SK-N-SH (cell line): ENCODE results near the gene ZXDC.

ENCODE experiments used
- EP300 ChIP-seq, 2 experiments: IDR thresholded peaks; 2 replicates each; pipeline versions ENCODE4 v1.4.0 to v1.6.1; 2012; ENCODE audit warnings: borderline replicate concordance in 1 of 2, low read depth in 1 of 2, low read length in 1 of 2
- GATA2 ChIP-seq: sonication (generic); formaldehyde crosslinking; IDR thresholded peaks from 2 replicates; pipeline ENCODE4 v1.5.0; 2020; ENCODE audit warnings: mild to moderate bottlenecking, missing genetic modification reagents
- JUND ChIP-seq: IDR thresholded peaks from 2 replicates; pipeline ENCODE4 v1.4.0; 2012
- PBX3 ChIP-seq: IDR thresholded peaks from 2 replicates; pipeline ENCODE4; 2012
- POLR2AphosphoS5 ChIP-seq: IDR thresholded peaks from 2 replicates; pipeline ENCODE4 v1.6.1; 2012; ENCODE audit warnings: low read depth, low read length
- RAD21 ChIP-seq: IDR thresholded peaks from 2 replicates; pipeline ENCODE4 v1.6.1; 2012; ENCODE audit warnings: mild to moderate bottlenecking, low read length
- RCOR1 ChIP-seq: fragments of 150-350 bp; IDR thresholded peaks from 2 replicates; pipeline ENCODE4 v1.6.1; 2017; ENCODE audit warnings: antibody characterized with exemption, low read length
- SMC3 ChIP-seq: IDR thresholded peaks from 2 replicates; pipeline ENCODE4 v1.6.1; 2012; ENCODE audit warnings: low read depth, low read length, improper control_type of control experiment
- TAF1 ChIP-seq: IDR thresholded peaks from 2 replicates; pipeline ENCODE4 v1.6.1; 2012; ENCODE audit warnings: low read depth, mild to moderate bottlenecking, low read length, moderate library complexity, borderline replicate concordance
- USF2 ChIP-seq: fragments of 150-350 bp; IDR thresholded peaks from 2 replicates; pipeline ENCODE4 v1.6.1; 2017; ENCODE audit warnings: antibody characterized with exemption, low read length, low read depth, borderline replicate concordance
- TF ChIP-seq, protein P1 (sequence below): fragments of 200-600 bp; sonication (generic); IDR thresholded peaks from 2 replicates; pipeline ENCODE4 v1.6.1; 2017; ENCODE audit warnings: antibody characterized with exemption, mild to moderate bottlenecking, moderate library complexity
- TF ChIP-seq, protein P2 (sequence below): IDR thresholded peaks from 2 replicates; pipeline ENCODE4 v1.4.0; 2012; ENCODE audit warnings: low read depth

DNA sequence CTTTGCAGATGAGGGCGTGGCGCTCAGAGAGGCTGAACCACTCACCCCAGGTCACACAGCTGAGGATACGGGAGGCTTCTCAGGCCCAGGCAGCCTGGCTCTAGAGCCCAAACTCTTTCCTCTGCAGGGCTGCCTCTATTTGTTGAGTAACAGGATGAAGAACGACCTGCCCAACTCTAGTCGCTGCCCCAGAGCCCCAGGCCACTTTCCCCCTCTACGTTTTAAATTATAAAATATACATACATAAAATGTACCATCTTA lies 19.2 kb upstream of the ZXDC start:
- TF ChIP-seq TAF1 (no peak), RAD21 (no peak), GATA2 (CRISPR knock-in tag) (no peak), JUND (no peak), SMC3 (no peak), EP300 (IDR thresholded peaks at IDR 0.05; ENCODE audit: borderline replicate concordance in 1 of 2, low read depth in 1 of 2, low read length in 1 of 2) (no peak), POLR2AphosphoS5 (no peak), PBX3 (no peak), RCOR1 (no peak), USF2 (no peak)
- TF ChIP-seq, protein P1, sequence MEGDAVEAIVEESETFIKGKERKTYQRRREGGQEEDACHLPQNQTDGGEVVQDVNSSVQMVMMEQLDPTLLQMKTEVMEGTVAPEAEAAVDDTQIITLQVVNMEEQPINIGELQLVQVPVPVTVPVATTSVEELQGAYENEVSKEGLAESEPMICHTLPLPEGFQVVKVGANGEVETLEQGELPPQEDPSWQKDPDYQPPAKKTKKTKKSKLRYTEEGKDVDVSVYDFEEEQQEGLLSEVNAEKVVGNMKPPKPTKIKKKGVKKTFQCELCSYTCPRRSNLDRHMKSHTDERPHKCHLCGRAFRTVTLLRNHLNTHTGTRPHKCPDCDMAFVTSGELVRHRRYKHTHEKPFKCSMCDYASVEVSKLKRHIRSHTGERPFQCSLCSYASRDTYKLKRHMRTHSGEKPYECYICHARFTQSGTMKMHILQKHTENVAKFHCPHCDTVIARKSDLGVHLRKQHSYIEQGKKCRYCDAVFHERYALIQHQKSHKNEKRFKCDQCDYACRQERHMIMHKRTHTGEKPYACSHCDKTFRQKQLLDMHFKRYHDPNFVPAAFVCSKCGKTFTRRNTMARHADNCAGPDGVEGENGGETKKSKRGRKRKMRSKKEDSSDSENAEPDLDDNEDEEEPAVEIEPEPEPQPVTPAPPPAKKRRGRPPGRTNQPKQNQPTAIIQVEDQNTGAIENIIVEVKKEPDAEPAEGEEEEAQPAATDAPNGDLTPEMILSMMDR = no peak
- TF ChIP-seq, protein P2, sequence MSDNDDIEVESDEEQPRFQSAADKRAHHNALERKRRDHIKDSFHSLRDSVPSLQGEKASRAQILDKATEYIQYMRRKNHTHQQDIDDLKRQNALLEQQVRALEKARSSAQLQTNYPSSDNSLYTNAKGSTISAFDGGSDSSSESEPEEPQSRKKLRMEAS = no peak
